Liver (tissue), 9 donors: Measurements from ENCODE around the gene OASL. TPM values are rescaled to one million over a fixed set of nuclear protein-coding genes. Genes with fewer than 3 reads are reported as not detected.

Experiments used
- DNase-seq: peaks from one replicate; pipeline ENCODE4 v3.0.0-alpha.2; 2017; ENCODE audit warnings: low spot score
- H3K27ac ChIP-seq, 2 donors: one replicate each; pipeline ENCODE4 v1.7.0; 2013; ENCODE audit warnings: inconsistent platforms in 2 of 2, low read length in 2 of 2, control low read depth in 1 of 2, low read depth in 1 of 2, mild to moderate bottlenecking in 1 of 2
- H3K27me3 ChIP-seq, 4 donors: one replicate each; pipeline versions ENCODE4 v1.6.1 to v1.7.0; 2013; ENCODE audit warnings: low read length in 3 of 4, inconsistent platforms in 1 of 4, mild to moderate bottlenecking in 1 of 4, moderate library complexity in 1 of 4; ENCODE audit not compliant: control insufficient read depth in 4 of 4, insufficient read depth in 4 of 4
- H3K36me3 ChIP-seq, 4 donors: one replicate each; pipeline versions ENCODE4 v1.6.1 to v1.7.0; 2013; ENCODE audit warnings: low read length in 3 of 4, mild to moderate bottlenecking in 3 of 4, low read depth in 1 of 4, moderate library complexity in 1 of 4; ENCODE audit not compliant: control insufficient read depth in 4 of 4, insufficient read depth in 3 of 4
- H3K4me1 ChIP-seq, 4 donors: one replicate each; pipeline versions ENCODE4 v1.6.1 to v1.7.0; 2013; ENCODE audit warnings: low read length in 3 of 4, mild to moderate bottlenecking in 3 of 4, moderate library complexity in 1 of 4; ENCODE audit not compliant: control insufficient read depth in 4 of 4, insufficient read depth in 4 of 4
- H3K4me3 ChIP-seq, 3 donors: one replicate each; pipeline versions ENCODE4 v1.6.1 to v1.7.0; 2013; ENCODE audit warnings: low read length in 3 of 3, control low read depth in 1 of 3, low read depth in 1 of 3, mild to moderate bottlenecking in 1 of 3
- H3K9ac ChIP-seq, 2 donors: one replicate each; pipeline ENCODE4 v1.7.0; 2013; ENCODE audit warnings: low read length in 2 of 2, mild to moderate bottlenecking in 2 of 2, moderate library complexity in 2 of 2, control low read depth in 1 of 2, low read depth in 1 of 2
- H3K9me3 ChIP-seq, 4 donors: one replicate each; pipeline versions ENCODE4 v1.6.1 to v1.7.0; 2013; ENCODE audit warnings: low read length in 3 of 4; ENCODE audit not compliant: control insufficient read depth in 4 of 4
- ATF3 ChIP-seq: IDR thresholded peaks from 2 replicates; pipeline ENCODE4 v1.6.1; 2016; ENCODE audit warnings: antibody characterized with exemption
- CTCF ChIP-seq: fragments of 150-350 bp; IDR thresholded peaks from 2 replicates; pipeline ENCODE4 v1.5.1; 2017; ENCODE audit warnings: improper control_type of control experiment, low read depth, low read length; ENCODE audit not compliant: missing input control
- FOXA1 ChIP-seq: IDR thresholded peaks from 2 replicates; pipeline ENCODE4 v1.6.1; 2016; ENCODE audit warnings: antibody characterized with exemption
- GABPA ChIP-seq, 2 donors: IDR thresholded peaks in 1 of 2; conservative IDR thresholded peaks in 1 of 2; 2 replicates each; pipeline ENCODE4 v1.6.1; 2016; ENCODE audit warnings: antibody characterized with exemption in 2 of 2, mild to moderate bottlenecking in 1 of 2, moderate library complexity in 1 of 2
- HNF4G ChIP-seq: IDR thresholded peaks from 2 replicates; pipeline ENCODE4 v1.6.1; 2016; ENCODE audit warnings: antibody characterized with exemption
- MAX ChIP-seq: IDR thresholded peaks from 2 replicates; pipeline ENCODE4 v1.6.1; 2016; ENCODE audit warnings: antibody characterized with exemption
- NR2F2 ChIP-seq: IDR thresholded peaks from 2 replicates; pipeline ENCODE4 v1.6.1; 2016; ENCODE audit warnings: antibody characterized with exemption
- RAD21 ChIP-seq, 2 donors: IDR thresholded peaks; 2 replicates each; pipeline ENCODE4 v1.6.1; 2016; ENCODE audit warnings: antibody characterized with exemption in 2 of 2, mild to moderate bottlenecking in 2 of 2
- REST ChIP-seq: IDR thresholded peaks from 2 replicates; pipeline ENCODE4 v1.6.1; 2016; ENCODE audit warnings: antibody characterized with exemption, mild to moderate bottlenecking
- RXRA ChIP-seq, 2 donors: IDR thresholded peaks; 2 replicates each; pipeline ENCODE4 v1.6.1; 2017 to 2018; ENCODE audit warnings: antibody characterized with exemption in 2 of 2, mild to moderate bottlenecking in 1 of 2
- YY1 ChIP-seq: IDR thresholded peaks from 2 replicates; pipeline ENCODE4 v1.6.1; 2016; ENCODE audit warnings: antibody characterized with exemption, mild to moderate bottlenecking
- ZBTB33 ChIP-seq: IDR thresholded peaks from 2 replicates; pipeline ENCODE4 v1.6.1; 2016; ENCODE audit warnings: antibody characterized with exemption
- whole genome bisulfite sequencing: extraction: QIAGEN DNeasy Blood & Tissue Kit; methylation state at CpG from one replicate; pipeline ENCODE4 v1.1.7; 2013; 5-methylcytosine and 5-hydroxymethylcytosine counted together
- polyA plus RNA-seq, 2 donors: library from polyadenylated mRNA; stranded (reverse) in 1 of 2; unstranded in 1 of 2; fragments of 200-250 nt in 1 of 2; fragments of >200 nt in 1 of 2; fragmentation: Nextera tagmentation in 1 of 2; extraction: Ambion mirVana in 1 of 2; gene quantifications; one replicate each; pipeline versions ENCODE4 v1.2.1 to v1.2.3, GENCODE V29; 2013 to 2015
- total RNA-seq, 2 donors: library from RNA; depleted of rRNA; stranded (reverse); fragments of >200 nt; gene quantifications; one replicate each; pipeline ENCODE4 v1.2.3, GENCODE V29; 2014
- donor health status: healthy.
- donor health status: healthy.
- donor health status: healthy.
- donor health status: healthy.
- donor health status: healthy.

OASL gene
- total and polyA plus RNA-seq, 4 donors: 0.89 to 4.5 (median 3.1) TPM

GRCh38 chr12:121001841-121002483, 37.1 kb downstream of the OASL start (continued):
- TF ChIP-seq NR2F2: no peak
- TF ChIP-seq ATF3: no peak
- no peak for TF ChIP-seq CTCF
- TF ChIP-seq YY1: no peak
- no peak for TF ChIP-seq RAD21 (IDR thresholded peaks at IDR 0.05)
- TF ChIP-seq MAX: no peak

GRCh38 chr12:121001060-121001459, 38.0 kb downstream of the OASL start:
- no peak for TF ChIP-seq FOXA1
- no peak for TF ChIP-seq CTCF
- no peak for TF ChIP-seq REST
- TF ChIP-seq HNF4G: no peak
- TF ChIP-seq RXRA (IDR thresholded peaks at IDR 0.05): no peak
- TF ChIP-seq ZBTB33: no peak
- no peak for TF ChIP-seq GABPA (IDR thresholded peaks at IDR 0.05 in 1 of 2, conservative IDR thresholded peaks at IDR 0.05 in 1 of 2)
- 89% methylated on average over 11 of the region's 11 CpGs for WGBS
- H3K36me3 ChIP-seq: peaks cover 3 to 39% (median 17%) of the 10 kb centered on the region in 4 donors
- no peak for DNase-seq
- no peak overlapping the region for H3K27ac ChIP-seq
- no peaks in the 10 kb centered on the region for H3K9me3 ChIP-seq
- peaks cover 1 to 25% (median 13%) of the 10 kb centered on the region in 4 donors for H3K4me1 ChIP-seq
- no peak overlapping the region for H3K9ac ChIP-seq
- H3K4me3 ChIP-seq: no peak overlapping the region
- no peaks in the 10 kb centered on the region for H3K27me3 ChIP-seq
